OCI-LY3 (cell line): ENCODE measurements around the gene ALG6.

ENCODE experiments used
- H2AFZ ChIP-seq: fragments of 200-600, 300-600 bp; shearing (Covaris generic); 2 replicates; pipeline ENCODE4 v1.6.0; 2014; ENCODE audit warnings: antibody characterized with exemption, low read depth, low read length
- H3K27ac ChIP-seq: fragments of 200-600, 300-600 bp; sonication (generic); 2 replicates; pipeline ENCODE4 v1.5.1; 2014; ENCODE audit warnings: mild to moderate bottlenecking, low read length, moderate library complexity, mixed read lengths
- H3K27me3 ChIP-seq: fragments of 200-600, 300-600 bp; sonication (generic); 2 replicates; pipeline ENCODE4 v1.6.1; 2014; ENCODE audit warnings: low read depth, low read length, mixed read lengths
- H3K36me3 ChIP-seq: fragments of 200-600, 300-600 bp; sonication (generic); replicated peaks from 2 replicates; pipeline ENCODE3; 2014; ENCODE audit warnings: low read depth, low read length, mixed read lengths
- H3K4me1 ChIP-seq: fragments of 300-600, 200-600 bp; sonication (generic); 2 replicates; pipeline ENCODE4 v1.6.1; 2014; ENCODE audit warnings: low read length, mixed read lengths
- H3K4me2 ChIP-seq: fragments of 200-600, 300-600 bp; sonication (generic); 2 replicates; pipeline ENCODE4 v1.6.1; 2014; ENCODE audit warnings: low read length, mixed read lengths
- H3K4me3 ChIP-seq: fragments of 300-600, 200-600 bp; sonication (generic); 2 replicates; pipeline ENCODE4 v1.5.1; 2014; ENCODE audit warnings: antibody characterized with exemption, mild to moderate bottlenecking, low read length, moderate library complexity
- H3K79me2 ChIP-seq: fragments of 300-600, 200-600 bp; shearing (Covaris generic); 2 replicates; pipeline ENCODE4 v1.6.1; 2014; ENCODE audit warnings: mild to moderate bottlenecking, low read length, mixed read lengths
- H3K9ac ChIP-seq: fragments of 300-600, 200-600 bp; shearing (Covaris generic); 2 replicates; pipeline ENCODE4 v1.6.0; 2014; ENCODE audit warnings: mild to moderate bottlenecking, low read length, moderate library complexity
- H3K9me3 ChIP-seq: fragments of 200-600, 300-600 bp; shearing (Covaris generic); 2 replicates; pipeline ENCODE4 v1.6.1; 2014; ENCODE audit warnings: low read length, mixed read lengths; ENCODE audit not compliant: insufficient read depth
- H4K20me1 ChIP-seq: fragments of 200-600, 300-600 bp; sonication (generic); 2 replicates; pipeline ENCODE4 v1.6.1; 2016; ENCODE audit warnings: low read length, mixed read lengths; ENCODE audit not compliant: insufficient read depth
- CTCF ChIP-seq: fragments of 200-600, 300-600 bp; sonication (generic); IDR thresholded peaks from 2 replicates; pipeline ENCODE4 v1.5.1; 2014; ENCODE audit warnings: antibody characterized with exemption, low read length, low read depth
- EZH2phosphoT487 ChIP-seq: fragments of 200-600 bp; shearing (Covaris generic); IDR thresholded peaks from 2 replicates; pipeline ENCODE4 v1.6.1; 2018; ENCODE audit warnings: antibody characterized with exemption, mixed run types, low read depth

Gene ALG6

GRCh38 chr1:63367215-63368103, at the start of gene ALG6:
ALG6 (plus strand) TSS chr1:63367627; CDS start chr1:63370978, 3,351 bp downstream.
- Histone ChIP-seq H3K27ac (peak within 1 kb of the TSS; percentile 36), H3K4me2 (peak within 1 kb of the TSS; percentile 92), H3K4me3 (peak within 1 kb of the TSS; percentile 99), H4K20me1 (no peaks in the 10 kb centered on the region), H3K9me3 (no peaks in the 10 kb centered on the region), H3K36me3 (no peaks in the 10 kb centered on the region), H3K4me1 (peaks cover 5% of the 10 kb centered on the region), H3K79me2 (peaks cover 5% of the 10 kb centered on the region), H3K27me3 (no peaks in the 10 kb centered on the region), H3K9ac (peak within 1 kb of the TSS; percentile 89), H2AFZ (peak within 1 kb of the TSS; percentile 91)
- TF ChIP-seq EZH2phosphoT487 (no peak), CTCF (no peak)

GRCh38 chr1:63317817-63318152, 49.6 kb upstream of the ALG6 start:
- Histone ChIP-seq H3K4me2 (peak overlapping the region; percentile 83), H3K4me3 (peak overlapping the region; percentile 89)

GRCh38 chr1:63318201-63318979, 49.0 kb upstream of the ALG6 start:
- no peaks in the 10 kb centered on the region for H4K20me1 ChIP-seq
- H3K9ac ChIP-seq: peak overlapping the region; percentile 78
- peak overlapping the region; percentile 71 for H2AFZ ChIP-seq
- no peaks in the 10 kb centered on the region for H3K9me3 ChIP-seq
- no peaks in the 10 kb centered on the region for H3K27me3 ChIP-seq
- no peak overlapping the region for H3K27ac ChIP-seq
- no peaks in the 10 kb centered on the region for H3K36me3 ChIP-seq
- peak overlapping the region; percentile 83 for H3K4me2 ChIP-seq
- H3K4me3 ChIP-seq: peak overlapping the region; percentile 89
- no peak for TF ChIP-seq CTCF
- TF ChIP-seq EZH2phosphoT487: no peak
- peaks cover 12% of the 10 kb centered on the region for H3K4me1 ChIP-seq
- H3K79me2 ChIP-seq: no peaks in the 10 kb centered on the region

More at GRCh38 chr1:63317817-63318152, 49.6 kb upstream of the ALG6 start:
- H3K9ac ChIP-seq: peak overlapping the region; percentile 78
- peak overlapping the region; percentile 71 for H2AFZ ChIP-seq
- no peaks in the 10 kb centered on the region for H3K9me3 ChIP-seq
- no peaks in the 10 kb centered on the region for H3K79me2 ChIP-seq
- no peak overlapping the region for H3K27ac ChIP-seq
- TF ChIP-seq EZH2phosphoT487 (no peak), CTCF (no peak)
- H4K20me1 ChIP-seq: no peaks in the 10 kb centered on the region
- H3K27me3 ChIP-seq: no peaks in the 10 kb centered on the region
- peaks cover 12% of the 10 kb centered on the region for H3K4me1 ChIP-seq
- H3K36me3 ChIP-seq: no peaks in the 10 kb centered on the region
